ENCODE results near the gene NEK7.

DNA sequence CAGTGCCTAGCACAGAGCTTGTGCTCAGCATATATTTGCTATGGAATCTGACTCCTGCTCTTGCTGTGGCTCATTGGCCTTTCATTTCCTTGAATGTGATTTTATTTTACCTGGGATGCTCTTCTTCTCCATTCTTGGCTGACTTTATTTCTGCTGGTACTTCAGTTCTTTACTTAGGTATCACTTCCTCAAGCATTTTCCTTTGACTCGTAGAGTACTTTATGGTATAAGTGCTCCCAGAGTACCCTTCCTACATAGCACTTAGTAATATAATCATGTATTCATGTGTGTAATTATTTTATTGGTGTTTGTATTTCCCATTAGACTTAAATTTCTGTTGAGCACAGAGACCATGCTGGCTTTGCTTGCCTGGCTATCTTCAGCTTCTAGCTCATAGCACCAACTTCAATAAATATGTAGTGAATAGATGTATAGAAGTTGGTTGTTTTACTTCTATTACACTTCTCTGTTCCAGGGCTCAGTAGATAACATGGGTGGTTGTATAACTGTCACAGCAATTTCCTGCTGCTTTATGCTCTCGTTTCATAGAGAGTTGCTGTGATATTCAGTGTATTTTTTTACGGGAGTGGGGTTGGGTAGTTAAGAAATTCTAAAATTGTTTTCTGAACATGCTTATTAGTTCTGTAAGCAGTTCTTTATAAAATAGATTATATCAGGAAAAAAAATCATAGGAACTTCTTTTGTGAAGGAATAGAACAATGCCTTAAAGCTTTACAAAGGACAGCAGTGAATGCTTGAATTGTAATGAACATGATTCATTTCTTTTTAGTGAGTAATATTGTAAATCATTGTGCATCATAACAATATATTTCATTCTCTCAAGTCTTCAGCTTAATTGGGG, 112.2 kb downstream of the NEK7 start:
- no peak for TF ChIP-seq POLR2A (IDR thresholded peaks at IDR 0.05)
- TF ChIP-seq, protein P1, sequence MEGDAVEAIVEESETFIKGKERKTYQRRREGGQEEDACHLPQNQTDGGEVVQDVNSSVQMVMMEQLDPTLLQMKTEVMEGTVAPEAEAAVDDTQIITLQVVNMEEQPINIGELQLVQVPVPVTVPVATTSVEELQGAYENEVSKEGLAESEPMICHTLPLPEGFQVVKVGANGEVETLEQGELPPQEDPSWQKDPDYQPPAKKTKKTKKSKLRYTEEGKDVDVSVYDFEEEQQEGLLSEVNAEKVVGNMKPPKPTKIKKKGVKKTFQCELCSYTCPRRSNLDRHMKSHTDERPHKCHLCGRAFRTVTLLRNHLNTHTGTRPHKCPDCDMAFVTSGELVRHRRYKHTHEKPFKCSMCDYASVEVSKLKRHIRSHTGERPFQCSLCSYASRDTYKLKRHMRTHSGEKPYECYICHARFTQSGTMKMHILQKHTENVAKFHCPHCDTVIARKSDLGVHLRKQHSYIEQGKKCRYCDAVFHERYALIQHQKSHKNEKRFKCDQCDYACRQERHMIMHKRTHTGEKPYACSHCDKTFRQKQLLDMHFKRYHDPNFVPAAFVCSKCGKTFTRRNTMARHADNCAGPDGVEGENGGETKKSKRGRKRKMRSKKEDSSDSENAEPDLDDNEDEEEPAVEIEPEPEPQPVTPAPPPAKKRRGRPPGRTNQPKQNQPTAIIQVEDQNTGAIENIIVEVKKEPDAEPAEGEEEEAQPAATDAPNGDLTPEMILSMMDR (IDR thresholded peaks at IDR 0.05 in 8 of 11, conservative IDR thresholded peaks at IDR 0.05 in 3 of 11), result no peak

Measured in spleen (tissue), 7 donors.